NCI-H1694 treated with DMSO at 0.1 percent for 48 hours (cell line): ENCODE data around the gene GRPEL2.

Source experiments
- DNase-seq: peaks from one replicate; lab custom pipeline; 2025; lab: John Stamatoyannopoulos, UW

The GRPEL2 gene

DNA sequence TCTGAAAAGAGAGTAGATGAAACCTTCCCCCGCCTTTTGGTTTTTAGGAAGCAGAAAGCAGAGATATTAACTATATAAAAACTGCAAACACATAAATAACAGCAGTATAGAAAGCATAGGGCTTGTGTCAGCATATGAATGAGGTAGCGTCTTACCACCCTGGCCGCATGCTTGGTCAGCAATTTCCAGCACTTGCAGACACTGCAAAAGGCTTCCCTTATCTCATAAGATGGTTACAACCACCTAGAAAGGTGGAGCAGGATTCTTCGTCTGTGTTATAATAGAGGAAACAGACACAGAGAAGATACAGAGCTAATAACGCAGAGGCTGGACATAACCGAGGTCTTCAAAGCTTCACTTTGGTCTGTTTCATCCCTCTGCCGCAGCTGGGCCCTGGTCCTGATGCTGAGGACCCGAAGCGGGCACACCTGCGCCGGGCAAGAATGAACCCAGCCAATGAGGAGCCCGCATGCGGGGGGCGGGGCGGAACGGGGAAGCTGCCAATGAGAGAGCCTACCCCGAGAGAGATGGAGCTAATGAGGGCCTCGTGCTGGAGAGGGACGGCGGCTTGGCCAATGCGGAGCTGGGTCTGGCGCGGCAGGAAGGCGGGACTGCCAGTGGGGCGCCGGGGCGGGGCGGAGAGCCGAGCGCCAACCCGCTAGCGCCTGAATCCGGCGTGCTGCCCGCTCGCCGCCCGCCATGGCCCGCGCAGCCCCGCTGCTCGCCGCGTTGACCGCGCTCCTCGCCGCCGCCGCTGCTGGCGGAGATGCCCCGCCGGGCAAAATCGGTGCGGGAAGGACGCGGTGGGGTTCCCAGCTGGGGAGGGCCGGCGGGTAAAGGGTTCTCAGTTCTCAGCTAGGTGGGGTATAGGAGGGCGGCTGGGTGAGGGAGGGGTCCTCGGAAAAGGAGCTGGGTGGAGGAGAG, 12.3 kb downstream of the GRPEL2 start, which contains the start of gene PCYOX1L:
TSS of gene PCYOX1L (plus strand) at position 677 of the 924 bp plus-strand sequence. CDS start at position 700, 23 bp downstream.
- peak; percentile 92 for DNase-seq

DNA sequence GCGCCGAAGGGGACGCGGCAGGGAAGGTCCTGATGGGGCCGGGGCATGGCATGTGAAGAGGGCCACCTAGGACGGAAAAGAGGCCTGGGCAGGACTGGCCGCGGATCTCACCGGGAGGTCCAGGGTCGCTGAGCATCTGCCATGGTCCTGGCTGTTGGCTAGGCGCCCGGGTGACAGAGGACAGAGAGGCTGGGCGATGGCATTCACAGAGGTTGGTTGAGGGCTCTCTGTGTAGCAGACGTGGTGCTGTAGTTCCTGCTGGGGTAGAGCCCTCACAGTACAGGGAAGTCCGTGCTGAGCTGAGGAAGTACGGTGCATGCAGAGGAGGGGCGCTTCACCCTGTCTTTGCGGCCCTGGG, 13.0 kb downstream of the GRPEL2 start:
- DNase-seq, result no peak

DNA sequence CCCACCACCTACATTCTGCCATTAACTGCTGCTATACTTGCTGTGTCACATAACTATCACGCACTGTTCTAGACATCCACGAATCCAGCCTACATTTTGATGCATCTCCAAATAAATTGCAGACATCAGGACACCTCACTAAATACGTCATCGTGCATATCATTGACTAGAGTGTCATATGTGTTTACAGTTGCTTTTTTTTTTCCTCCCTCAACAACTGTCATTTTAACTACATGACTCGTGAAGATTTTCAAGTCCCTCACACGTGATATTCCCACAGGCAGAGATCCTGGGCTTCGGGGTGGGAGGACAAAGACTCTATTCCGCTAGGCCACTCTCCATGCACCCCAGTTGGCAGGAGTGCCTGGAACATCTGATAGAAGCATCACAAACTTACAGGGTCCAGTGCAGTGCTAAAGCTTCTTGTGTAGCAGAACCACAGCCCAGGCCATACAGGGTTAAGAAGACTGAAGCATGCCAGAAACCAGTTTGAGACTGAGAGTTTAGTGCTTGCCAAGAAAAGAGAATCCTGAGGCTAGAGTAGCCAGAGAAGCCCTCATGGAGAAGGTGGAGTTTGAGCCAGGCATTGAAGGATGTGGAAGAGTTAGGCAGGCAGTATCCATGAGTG, 13.7 kb downstream of the GRPEL2 start:
- no peak for DNase-seq

DNA sequence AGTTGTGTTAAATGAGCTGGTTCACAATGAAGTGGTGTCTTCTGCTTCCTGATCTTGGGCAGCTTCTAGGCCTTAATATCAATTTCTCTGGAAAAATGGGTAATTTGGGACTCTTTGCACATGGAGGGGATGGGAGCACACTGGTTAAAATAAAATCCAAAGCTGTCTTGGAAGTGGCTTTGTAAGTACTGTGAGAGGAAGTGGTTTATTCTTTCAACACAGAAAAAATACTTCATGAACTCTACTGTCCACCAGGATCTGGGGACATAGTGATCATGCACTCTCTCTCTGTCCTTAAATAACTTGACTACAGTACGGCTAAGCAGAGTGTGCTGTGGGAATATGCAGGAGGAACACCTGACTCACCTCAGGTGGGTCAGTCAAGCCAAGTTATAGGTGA, 15.0 kb downstream of the GRPEL2 start:
- no peak for DNase-seq

DNA sequence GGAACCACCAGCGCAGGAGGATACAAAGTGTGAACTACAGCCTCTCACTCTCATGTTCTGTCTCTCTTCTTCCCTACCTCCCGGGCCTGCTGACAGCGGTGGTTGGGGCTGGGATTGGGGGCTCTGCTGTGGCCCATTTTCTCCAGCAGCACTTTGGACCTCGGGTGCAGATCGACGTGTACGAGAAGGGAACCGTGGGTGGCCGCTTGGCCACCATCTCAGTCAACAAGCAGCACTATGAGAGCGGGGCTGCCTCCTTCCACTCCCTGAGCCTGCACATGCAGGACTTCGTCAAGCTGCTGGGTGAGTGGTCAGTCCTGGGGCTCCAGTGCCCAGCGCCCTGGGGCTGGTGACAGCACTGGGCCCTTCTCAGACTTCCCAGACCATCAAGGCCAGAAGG, 17.2 kb downstream of the GRPEL2 start:
- DNase-seq, result no peak

DNA sequence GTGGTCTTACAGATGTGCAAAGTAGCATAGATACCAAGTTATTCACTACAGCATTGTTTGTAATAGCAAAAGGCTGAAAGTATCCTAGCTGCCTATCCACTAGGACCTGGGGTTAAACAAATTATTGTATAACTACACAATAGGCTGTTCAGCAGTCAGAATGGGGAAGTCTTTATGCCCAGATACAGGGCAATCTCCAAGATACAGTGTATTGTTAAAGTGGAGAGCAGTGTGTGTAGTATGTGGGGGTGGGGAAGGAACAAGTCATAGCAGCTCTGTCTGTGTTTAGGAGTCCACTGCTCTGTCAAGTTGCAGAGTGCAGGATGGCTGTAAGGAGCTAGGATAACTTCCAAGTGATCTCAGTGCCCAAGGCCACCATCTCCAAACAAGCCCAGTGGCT, 18.1 kb downstream of the GRPEL2 start:
- no peak for DNase-seq

DNA sequence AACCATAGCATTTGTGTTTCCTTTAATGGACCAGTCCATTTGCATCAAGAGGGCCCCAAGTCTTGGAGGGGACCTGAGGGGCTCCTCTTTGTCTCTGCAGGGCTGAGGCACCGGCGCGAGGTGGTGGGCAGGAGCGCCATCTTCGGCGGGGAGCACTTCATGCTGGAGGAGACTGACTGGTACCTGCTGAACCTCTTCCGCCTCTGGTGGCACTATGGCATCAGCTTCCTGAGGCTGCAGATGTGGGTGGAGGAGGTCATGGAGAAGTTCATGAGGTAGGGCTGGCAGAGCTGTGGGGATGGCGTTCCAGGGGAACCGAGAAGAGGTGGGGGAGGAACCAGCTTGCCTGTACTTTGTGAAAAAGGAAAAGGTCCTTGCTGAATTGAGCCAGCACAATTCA, 18.6 kb downstream of the GRPEL2 start:
- no peak for DNase-seq

DNA sequence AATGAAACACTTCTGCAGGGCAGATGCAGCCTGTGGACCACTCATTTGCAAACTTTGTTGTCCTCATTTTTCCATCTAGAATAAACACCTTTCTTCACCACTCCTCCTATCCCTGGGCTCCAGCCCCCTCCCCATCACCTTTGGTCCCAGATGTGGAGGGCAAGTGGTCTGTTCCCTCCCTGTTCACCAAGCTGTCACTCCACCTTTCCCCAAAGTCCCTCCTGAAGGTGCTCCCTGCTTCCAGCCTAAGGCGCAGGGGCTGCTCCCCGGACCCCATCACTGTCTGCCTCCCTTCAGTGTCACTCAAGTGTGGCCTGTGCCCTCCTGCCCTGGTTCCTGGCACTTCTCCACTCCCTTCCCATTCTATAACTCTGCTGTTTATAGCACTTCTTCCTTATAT, 19.4 kb downstream of the GRPEL2 start:
- no peak for DNase-seq

DNA sequence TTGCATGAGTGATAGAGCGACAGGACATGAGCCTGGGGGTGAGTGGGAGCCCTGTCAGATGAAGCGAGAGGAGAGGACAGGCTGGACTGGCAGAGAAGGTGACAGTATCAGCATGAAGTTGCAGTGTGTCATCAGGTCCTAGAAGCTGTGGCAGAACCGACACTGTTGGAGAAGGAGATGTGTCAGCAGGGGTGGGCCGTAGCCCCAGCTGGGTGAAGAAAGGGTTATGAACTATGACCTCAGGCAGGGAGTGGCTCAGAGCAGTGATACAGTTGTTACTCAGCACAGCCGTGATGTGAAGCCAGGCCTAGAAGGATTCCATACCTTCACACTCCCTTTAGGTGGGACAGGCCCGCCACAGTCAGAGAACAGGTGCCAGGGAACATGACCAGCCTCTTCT, 20.1 kb downstream of the GRPEL2 start:
- DNase-seq, result no peak

DNA sequence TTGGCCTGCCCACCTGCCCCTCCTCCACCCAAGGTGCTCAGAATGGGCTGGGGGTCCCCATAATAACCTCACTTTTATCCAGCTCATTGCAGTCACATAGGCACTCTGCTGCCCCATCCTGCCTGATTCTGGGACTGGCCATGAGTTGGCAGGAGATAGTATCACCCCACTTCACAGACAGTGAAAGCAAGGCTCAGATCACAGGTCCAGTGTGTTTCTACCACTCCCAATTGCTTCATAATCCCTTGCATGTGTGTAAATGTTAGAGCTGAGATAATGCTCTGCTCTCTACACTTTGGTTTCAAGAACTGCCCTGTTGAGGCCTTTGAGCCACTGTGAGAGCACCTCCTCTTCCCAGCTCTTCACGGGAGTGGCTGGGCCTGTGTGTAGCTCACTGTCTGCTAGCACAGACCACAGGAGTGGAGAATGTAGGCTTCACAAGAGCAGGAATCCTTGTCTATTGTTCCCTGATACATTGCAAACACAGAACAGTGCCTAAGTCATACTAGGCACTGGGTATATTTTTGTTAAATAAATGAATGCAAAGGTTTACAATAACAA, 20.9 kb downstream of the GRPEL2 start:
- no peak for DNase-seq

DNA sequence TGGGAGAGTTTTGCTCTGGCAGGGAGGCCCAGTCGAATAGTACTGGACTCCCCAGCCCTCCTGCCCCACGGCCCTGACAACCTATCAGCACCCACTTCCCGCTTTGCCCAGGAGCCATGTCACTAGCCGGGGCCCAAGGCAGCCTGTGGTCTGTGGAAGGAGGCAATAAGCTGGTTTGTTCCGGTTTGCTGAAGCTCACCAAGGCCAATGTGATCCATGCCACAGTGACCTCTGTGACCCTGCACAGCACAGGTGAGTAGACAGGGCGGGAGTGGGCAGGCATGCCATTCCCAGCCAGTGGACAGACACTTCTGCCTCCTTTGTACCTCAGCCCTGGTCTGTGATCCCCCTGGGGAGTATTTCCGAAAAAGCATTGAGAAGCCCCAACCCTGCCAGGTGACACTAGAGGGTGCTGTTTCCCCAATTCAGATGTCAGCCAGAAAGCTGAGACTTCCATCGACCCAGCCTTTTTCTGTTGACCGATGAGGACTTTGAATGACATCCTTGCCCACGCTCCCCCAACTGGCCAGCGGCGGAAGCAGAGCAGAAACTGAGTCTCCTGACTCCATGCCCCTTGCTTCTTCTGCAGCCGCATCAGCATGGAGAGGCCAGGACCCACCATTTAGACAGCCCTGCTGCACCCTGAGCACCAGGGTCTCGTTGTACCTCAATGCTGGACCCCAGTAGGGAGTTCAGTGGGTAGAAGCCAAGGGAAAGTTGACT, 22.1 kb downstream of the GRPEL2 start:
- peak; percentile 38 for DNase-seq

DNA sequence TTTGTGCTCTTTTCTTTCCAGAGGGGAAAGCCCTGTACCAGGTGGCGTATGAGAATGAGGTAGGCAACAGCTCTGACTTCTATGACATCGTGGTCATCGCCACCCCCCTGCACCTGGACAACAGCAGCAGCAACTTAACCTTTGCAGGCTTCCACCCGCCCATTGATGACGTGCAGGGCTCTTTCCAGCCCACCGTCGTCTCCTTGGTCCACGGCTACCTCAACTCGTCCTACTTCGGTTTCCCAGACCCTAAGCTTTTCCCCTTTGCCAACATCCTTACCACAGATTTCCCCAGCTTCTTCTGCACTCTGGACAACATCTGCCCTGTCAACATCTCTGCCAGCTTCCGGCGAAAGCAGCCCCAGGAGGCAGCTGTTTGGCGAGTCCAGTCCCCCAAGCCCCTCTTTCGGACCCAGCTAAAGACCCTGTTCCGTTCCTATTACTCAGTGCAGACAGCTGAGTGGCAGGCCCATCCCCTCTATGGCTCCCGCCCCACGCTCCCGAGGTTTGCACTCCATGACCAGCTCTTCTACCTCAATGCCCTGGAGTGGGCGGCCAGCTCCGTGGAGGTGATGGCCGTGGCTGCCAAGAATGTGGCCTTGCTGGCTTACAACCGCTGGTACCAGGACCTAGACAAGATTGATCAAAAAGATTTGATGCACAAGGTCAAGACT, 22.8 kb downstream of the GRPEL2 start:
- no peak for DNase-seq

DNA sequence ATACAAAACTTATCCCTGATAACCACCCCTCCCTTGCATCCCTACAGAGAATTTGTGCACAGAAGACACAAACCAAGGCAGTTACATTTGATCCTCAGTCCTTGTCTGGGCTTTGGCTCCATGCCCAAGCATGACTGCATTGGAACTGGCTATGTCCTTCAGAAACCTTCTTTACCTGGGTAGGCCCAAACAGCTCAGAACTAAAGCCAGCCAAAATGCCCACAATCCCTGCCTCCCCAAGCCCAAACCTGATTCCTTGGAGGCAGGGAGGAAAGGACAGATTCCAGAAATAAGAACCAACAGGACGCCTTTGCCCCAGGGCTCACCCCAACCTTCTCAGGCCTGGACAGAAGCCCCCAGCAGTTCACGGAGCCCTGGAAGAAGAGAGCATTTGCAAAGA, 25.6 kb downstream of the GRPEL2 start:
- no peak for DNase-seq

DNA sequence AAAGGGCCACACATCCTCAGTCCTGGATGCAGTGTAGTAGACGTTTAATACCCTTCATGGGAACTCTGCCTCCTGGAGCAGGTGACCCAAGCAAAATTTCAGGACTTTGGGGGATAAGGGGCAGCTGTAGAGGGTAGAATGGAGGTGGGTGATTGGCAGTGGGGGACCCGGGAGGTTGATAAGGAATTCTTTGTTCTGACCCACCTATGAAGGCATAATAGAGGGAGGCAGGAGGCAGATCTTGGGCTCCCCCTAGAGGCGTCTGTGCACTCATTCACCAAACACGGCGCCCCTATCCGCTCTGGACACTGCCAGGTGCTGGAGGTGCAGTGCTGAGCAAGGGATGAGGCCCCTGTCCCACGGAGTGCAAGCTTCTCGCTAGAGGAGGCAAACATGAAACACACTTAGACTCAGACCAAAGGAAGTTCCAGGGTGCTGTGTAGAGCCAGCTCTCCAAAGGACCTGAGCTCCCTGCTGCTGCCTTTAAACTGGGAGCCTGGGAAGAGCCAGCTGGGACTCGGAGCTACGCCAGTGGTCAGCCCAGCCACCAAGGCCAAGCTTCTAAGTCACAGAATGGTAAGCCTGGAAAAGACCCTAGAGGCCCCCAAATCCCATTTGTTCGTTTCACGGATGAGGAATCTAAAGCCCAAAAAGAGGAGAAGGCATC, 26.1 kb downstream of the GRPEL2 start:
- DNase-seq, result peak; percentile 72

DNA sequence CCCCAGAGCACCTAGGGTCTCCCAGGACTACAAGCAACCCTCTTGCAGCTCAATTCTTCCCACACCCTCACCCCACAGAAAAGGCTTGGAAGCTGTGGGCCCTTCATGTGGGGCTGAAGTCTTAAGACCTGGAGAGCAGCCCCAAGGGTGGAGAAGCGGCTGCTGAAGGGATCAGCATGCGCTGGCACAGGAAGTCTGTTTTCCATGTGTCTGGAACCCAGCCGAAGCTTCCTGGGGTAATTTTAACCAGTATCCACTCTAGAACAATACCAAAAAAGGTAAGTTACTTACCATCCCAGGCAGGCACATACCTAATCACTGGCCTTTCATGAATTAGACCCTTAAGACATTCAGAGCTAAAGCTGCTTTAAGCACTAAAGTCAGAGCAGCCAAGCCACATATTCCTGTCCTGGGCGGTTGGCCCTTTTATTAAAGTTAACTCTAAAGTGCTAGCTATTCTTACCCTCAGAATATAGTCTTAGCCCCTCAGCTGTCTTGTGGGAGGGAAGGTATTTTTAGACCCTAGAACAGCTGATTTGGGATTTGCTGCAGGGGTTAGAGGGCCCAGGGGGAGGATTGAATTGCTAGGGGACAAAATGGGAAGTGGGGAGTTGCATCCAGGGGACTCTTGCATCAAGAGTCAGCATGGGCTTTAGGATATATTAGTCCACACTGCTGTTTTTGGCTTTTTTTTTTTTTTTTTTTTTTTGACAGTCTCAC, 26.9 kb downstream of the GRPEL2 start:
- DNase-seq, result no peak

DNA sequence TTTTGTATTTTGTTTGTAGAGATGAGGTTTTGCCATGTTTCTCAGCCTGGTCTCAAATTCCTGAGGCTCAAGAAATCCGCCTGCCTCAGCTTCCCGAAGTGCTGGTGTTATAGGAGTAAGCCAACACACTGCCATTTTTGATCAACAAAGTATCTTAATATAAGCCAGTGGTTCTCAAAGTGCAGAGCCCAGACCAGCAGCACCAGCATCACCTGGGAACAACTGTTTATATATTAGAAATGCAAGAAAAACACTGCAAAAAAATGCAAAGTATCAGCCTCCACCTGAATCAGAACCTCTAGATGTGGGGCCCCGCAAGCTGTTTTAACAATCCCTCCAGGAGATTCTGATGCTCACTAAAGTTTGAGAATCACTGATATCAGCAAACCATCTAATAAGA, 27.6 kb downstream of the GRPEL2 start:
- no peak for DNase-seq

DNA sequence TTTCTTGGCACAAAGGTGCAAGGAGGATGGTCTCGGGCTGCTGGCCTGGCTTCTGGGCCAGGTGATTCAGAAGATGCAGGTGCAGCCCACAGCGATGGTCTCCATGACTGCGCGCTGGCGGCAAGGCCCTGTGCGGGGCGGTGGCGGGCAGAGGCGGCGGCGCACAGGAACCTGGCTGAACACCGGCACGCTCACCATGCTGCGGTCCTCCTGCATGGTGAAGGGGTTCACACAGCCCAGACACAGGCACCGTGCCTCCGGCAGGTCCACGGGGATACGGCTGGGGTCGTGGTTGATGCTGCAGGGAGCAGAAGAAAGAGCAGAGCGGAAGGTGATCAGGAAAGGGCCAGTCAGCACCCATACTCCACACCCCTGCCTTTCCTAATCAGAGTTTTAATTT, 29.0 kb downstream of the GRPEL2 start:
- DNase-seq, result no peak

DNA sequence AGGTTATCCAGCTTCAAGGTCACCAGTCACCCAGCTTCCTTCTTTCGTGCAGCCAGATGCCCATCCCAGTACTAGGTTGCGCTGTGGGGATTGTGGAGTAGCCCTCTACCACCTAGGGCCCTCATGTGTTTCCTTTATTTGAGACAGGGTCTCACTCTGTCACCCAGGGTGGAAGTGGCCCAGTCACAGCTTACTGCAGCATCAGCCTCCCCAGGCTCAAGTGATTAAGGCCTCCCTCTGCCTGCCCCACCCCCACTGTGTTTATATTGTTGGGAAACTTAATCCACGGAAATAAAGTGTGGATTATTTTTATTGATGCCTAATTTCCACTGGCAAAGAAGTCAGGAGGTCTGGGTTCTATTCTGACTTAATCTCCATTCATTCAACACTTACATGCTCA, 29.5 kb downstream of the GRPEL2 start:
- no peak for DNase-seq

DNA sequence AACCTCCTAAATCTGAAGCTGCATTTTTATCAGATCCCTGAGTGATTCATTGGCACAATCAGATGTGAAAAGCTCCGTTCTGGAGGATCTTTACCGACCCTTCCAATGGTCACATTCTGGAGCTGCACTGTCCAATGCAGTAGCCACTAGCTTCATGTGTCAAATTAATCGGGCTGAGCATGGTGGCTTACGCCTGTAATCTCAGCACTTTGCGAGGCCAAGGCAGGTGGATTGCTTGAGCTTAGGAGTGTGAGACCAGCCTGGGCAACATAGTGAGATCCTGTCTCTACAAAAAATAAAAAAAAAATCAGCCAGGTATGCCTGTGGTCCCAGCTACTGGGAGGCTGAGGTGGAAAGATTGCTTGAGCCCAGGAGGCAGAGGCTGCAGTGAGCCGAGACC, 30.1 kb downstream of the GRPEL2 start:
- DNase-seq, result no peak

DNA sequence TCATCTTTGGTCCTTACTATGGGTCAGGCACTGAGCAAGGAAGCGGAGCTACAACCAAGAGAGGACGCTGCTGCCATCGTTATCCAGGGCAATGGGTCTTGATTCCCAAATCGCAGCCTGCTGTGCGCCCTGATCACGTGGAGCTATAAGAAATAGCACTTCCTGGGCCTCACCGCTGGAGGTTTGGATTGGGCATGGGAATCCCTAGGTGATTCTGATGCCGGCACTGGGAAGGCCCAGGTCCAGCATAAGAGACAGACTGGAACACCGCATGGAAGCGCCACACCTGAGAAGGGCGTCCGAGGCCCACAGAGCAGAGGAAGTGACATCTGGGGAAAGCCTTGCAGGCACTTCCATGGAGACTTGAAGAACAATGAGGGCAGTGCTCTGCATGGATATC, 30.8 kb downstream of the GRPEL2 start:
- no peak for DNase-seq
